ENCODE data around the gene PRKAG3.
"Not testable (repeated sequence)": the region's sequence is repeated elsewhere in the genome, so short reads cannot be mapped to it uniquely, and the experiment has no call there.

The PRKAG3 gene

GRCh38 chr2:218780851-218781690 is 50.5 kb downstream of the PRKAG3 start:
- DNase-seq (ENCODE audit: low spot score): no peak

GRCh38 chr2:218780046-218780445 is 51.6 kb downstream of the PRKAG3 start:
- no peak for DNase-seq (ENCODE audit: low spot score)

GRCh38 chr2:218777276-218777990 is 54.2 kb downstream of the PRKAG3 start:
- peak; percentile 45 for DNase-seq (ENCODE audit: low spot score)

- DNase-seq (ENCODE audit: low spot score): no peak
These were observed 55.1 kb downstream of the PRKAG3 start for GRCh38 chr2:218776488-218776887.

GRCh38 chr2:218773881-218774280 is 57.7 kb downstream of the PRKAG3 start:
- DNase-seq (ENCODE audit: low spot score): no peak

GRCh38 chr2:218772759-218773158 is 58.8 kb downstream of the PRKAG3 start:
- DNase-seq (ENCODE audit: low spot score): not testable (repeated sequence)
